T-helper 2 cell treated with Interferon-gamma antibody and Interleukin-4, amounts not matched to agents 100 ng/mL and 5 ng/mL, for 36 hours (primary cell): ENCODE data around the gene LHFPL3. TPM values are rescaled to one million over a fixed set of nuclear protein-coding genes. Genes with fewer than 3 reads are reported as not detected.

Source experiments
- total RNA-seq: library from RNA; stranded (reverse); gene quantifications from 2 replicates; pipeline ENCODE4 v1.2.3, GENCODE V29; 2022

LHFPL3 gene
- total RNA-seq, 1 donor from 2014 or later, result not detected

Other genes with a start within 250 kb of the LHFPL3 start
- gene ORC5, start 120.6 kb upstream of the LHFPL3 start, total RNA-seq, result 24.8 and 25.4 TPM in 2 replicates